SK-N-SH treated with all-trans-retinoic acid at 6 μM for 48 hours (cell line): Measurements from ENCODE around the gene BABAM2.
A peak's percentile ranks its signal among the peaks of the same experiment; 100 is the strongest.

Experiments used
- ATAC-seq: fragments of 200-7000 bp; cut with Tn5 transposase; 3 replicates; pipeline ENCODE4 v1.9.1; 2020; ENCODE audit warnings: mild to moderate bottlenecking, moderate library complexity
- ARNTL ChIP-seq: fragments of 450-650 bp; formaldehyde crosslinking; IDR thresholded peaks from 2 replicates; pipeline ENCODE4 v1.5.0; 2020; ENCODE audit warnings: low read depth, mild to moderate bottlenecking, moderate library complexity, borderline replicate concordance
- BACH2 ChIP-seq: fragments of 250-450 bp; sonication (Bioruptor Pico); IDR thresholded peaks from 2 replicates; pipeline ENCODE4 v1.9.0; 2021; ENCODE audit warnings: mild to moderate bottlenecking, borderline replicate concordance
- CSDC2 ChIP-seq: fragments of 250-450 bp; sonication (Bioruptor Pico); IDR thresholded peaks from 2 replicates; pipeline ENCODE4 v1.5.0; 2020; ENCODE audit warnings: mild to moderate bottlenecking, moderate library complexity
- ESRRG ChIP-seq: fragments of 250-450 bp; sonication (Bioruptor Pico); IDR thresholded peaks from 2 replicates; pipeline ENCODE4 v1.6.1; 2021; ENCODE audit warnings: mild to moderate bottlenecking
- GLIS3 ChIP-seq: fragments of 250-450 bp; sonication (Bioruptor Pico); IDR thresholded peaks from 2 replicates; pipeline ENCODE4 v1.5.0; 2020; ENCODE audit warnings: mild to moderate bottlenecking, moderate library complexity
- ISL1 ChIP-seq: fragments of 250-450 bp; sonication (Bioruptor Pico); IDR thresholded peaks from 2 replicates; pipeline ENCODE4 v2.1.2; 2022; ENCODE audit warnings: mild to moderate bottlenecking, moderate library complexity
- OSR1 ChIP-seq: fragments of 250-450 bp; sonication (Bioruptor Pico); IDR thresholded peaks from 2 replicates; pipeline ENCODE4 v1.8.0; 2022; ENCODE audit warnings: moderate library complexity, mild to moderate bottlenecking, inconsistent platforms
- PPARA ChIP-seq: fragments of 250-450 bp; sonication (Bioruptor Pico); IDR thresholded peaks from 2 replicates; pipeline ENCODE4 v1.5.0; 2020; ENCODE audit warnings: mild to moderate bottlenecking, borderline replicate concordance
- TCF4 ChIP-seq: fragments of 250-450 bp; sonication (Bioruptor Pico); IDR thresholded peaks from 2 replicates; pipeline ENCODE4 v1.8.0; 2021; ENCODE audit warnings: mild to moderate bottlenecking, moderate library complexity, borderline replicate concordance
- TOX ChIP-seq: fragments of 250-450 bp; sonication (Bioruptor Pico); IDR thresholded peaks from 2 replicates; pipeline ENCODE4 v1.8.0; 2021; ENCODE audit warnings: mild to moderate bottlenecking, moderate library complexity, borderline replicate concordance
- ZFP3 ChIP-seq: fragments of 250-450 bp; sonication (Bioruptor Pico); IDR thresholded peaks from 2 replicates; pipeline ENCODE4 v1.5.0; 2020; ENCODE audit warnings: mild to moderate bottlenecking, moderate library complexity
- ZNF565 ChIP-seq: fragments of 450-650 bp; formaldehyde crosslinking; conservative IDR thresholded peaks from 2 replicates; pipeline ENCODE4 v1.5.0; 2020; ENCODE audit warnings: low read depth, mild to moderate bottlenecking, moderate library complexity
- ZNF8 ChIP-seq: fragments of 450-650 bp; formaldehyde crosslinking; IDR thresholded peaks from 2 replicates; pipeline ENCODE4 v1.5.0; 2020; ENCODE audit warnings: mild to moderate bottlenecking, moderate library complexity
- TF ChIP-seq, protein P1 (sequence below): fragments of 250-450 bp; sonication (Bioruptor Pico); IDR thresholded peaks from 2 replicates; pipeline ENCODE4 v1.5.0; 2020; ENCODE audit warnings: mild to moderate bottlenecking, moderate library complexity
- TF ChIP-seq, protein P2 (sequence below): fragments of 250-450 bp; sonication (Bioruptor Pico); IDR thresholded peaks from 2 replicates; pipeline ENCODE4 v1.8.0; 2020; ENCODE audit warnings: mild to moderate bottlenecking, moderate library complexity, borderline replicate concordance
- TF ChIP-seq, protein P3 (sequence below): fragments of 250-450 bp; sonication (Bioruptor Pico); IDR thresholded peaks from 2 replicates; pipeline ENCODE4 v1.5.1; 2020; ENCODE audit warnings: low read depth, mild to moderate bottlenecking, moderate library complexity
- TF ChIP-seq, protein P4 (sequence below): fragments of 250-450 bp; sonication (Bioruptor Pico); IDR thresholded peaks from 2 replicates; pipeline ENCODE4 v1.8.0; 2021; ENCODE audit warnings: low read depth, mild to moderate bottlenecking, moderate library complexity, borderline replicate concordance

Gene BABAM2

DNA sequence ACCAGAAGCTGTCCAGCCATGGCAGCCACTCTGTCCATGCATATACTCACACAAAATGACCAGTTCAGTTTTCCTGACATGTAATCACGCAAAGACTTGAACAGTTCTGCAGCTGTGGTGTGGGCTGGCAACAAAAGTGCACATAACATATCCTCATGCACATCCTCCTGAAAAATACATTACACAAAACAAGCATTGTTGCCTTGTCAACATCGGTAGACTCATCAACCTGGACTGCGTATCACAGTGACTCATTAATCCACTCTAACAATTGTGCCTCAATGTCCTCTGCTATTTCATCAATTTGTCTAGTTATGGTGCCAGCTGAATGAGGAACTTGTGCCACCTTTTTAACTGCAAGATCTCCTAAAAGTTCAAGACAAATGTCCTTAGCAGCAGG is 19.8 kb upstream of the BABAM2 start:
- peak; percentile 34; the same call in 1 of the 3 replicates for ATAC-seq
- TF ChIP-seq ISL1 (CRISPR knock-in tag): no peak
- TF ChIP-seq CSDC2: no peak
- TF ChIP-seq ARNTL: no peak
- TF ChIP-seq, protein P1, sequence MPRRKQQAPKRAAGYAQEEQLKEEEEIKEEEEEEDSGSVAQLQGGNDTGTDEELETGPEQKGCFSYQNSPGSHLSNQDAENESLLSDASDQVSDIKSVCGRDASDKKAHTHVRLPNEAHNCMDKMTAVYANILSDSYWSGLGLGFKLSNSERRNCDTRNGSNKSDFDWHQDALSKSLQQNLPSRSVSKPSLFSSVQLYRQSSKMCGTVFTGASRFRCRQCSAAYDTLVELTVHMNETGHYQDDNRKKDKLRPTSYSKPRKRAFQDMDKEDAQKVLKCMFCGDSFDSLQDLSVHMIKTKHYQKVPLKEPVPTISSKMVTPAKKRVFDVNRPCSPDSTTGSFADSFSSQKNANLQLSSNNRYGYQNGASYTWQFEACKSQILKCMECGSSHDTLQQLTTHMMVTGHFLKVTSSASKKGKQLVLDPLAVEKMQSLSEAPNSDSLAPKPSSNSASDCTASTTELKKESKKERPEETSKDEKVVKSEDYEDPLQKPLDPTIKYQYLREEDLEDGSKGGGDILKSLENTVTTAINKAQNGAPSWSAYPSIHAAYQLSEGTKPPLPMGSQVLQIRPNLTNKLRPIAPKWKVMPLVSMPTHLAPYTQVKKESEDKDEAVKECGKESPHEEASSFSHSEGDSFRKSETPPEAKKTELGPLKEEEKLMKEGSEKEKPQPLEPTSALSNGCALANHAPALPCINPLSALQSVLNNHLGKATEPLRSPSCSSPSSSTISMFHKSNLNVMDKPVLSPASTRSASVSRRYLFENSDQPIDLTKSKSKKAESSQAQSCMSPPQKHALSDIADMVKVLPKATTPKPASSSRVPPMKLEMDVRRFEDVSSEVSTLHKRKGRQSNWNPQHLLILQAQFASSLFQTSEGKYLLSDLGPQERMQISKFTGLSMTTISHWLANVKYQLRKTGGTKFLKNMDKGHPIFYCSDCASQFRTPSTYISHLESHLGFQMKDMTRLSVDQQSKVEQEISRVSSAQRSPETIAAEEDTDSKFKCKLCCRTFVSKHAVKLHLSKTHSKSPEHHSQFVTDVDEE (CRISPR knock-in tag): no peak
- TF ChIP-seq GLIS3 (CRISPR knock-in tag): no peak
- TF ChIP-seq, protein P2, sequence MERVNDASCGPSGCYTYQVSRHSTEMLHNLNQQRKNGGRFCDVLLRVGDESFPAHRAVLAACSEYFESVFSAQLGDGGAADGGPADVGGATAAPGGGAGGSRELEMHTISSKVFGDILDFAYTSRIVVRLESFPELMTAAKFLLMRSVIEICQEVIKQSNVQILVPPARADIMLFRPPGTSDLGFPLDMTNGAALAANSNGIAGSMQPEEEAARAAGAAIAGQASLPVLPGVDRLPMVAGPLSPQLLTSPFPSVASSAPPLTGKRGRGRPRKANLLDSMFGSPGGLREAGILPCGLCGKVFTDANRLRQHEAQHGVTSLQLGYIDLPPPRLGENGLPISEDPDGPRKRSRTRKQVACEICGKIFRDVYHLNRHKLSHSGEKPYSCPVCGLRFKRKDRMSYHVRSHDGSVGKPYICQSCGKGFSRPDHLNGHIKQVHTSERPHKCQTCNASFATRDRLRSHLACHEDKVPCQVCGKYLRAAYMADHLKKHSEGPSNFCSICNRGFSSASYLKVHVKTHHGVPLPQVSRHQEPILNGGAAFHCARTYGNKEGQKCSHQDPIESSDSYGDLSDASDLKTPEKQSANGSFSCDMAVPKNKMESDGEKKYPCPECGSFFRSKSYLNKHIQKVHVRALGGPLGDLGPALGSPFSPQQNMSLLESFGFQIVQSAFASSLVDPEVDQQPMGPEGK (CRISPR knock-in tag): no peak
- TF ChIP-seq, protein P3, sequence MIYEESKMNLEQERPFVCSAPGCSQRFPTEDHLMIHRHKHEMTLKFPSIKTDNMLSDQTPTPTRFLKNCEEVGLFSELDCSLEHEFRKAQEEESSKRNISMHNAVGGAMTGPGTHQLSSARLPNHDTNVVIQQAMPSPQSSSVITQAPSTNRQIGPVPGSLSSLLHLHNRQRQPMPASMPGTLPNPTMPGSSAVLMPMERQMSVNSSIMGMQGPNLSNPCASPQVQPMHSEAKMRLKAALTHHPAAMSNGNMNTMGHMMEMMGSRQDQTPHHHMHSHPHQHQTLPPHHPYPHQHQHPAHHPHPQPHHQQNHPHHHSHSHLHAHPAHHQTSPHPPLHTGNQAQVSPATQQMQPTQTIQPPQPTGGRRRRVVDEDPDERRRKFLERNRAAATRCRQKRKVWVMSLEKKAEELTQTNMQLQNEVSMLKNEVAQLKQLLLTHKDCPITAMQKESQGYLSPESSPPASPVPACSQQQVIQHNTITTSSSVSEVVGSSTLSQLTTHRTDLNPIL: no peak
- TF ChIP-seq ZFP3 (CRISPR knock-in tag): no peak
- no peak for TF ChIP-seq PPARA (CRISPR knock-in tag)
- TF ChIP-seq BACH2 (CRISPR knock-in tag): no peak
- no peak for TF ChIP-seq TCF4 (CRISPR knock-in tag)

DNA sequence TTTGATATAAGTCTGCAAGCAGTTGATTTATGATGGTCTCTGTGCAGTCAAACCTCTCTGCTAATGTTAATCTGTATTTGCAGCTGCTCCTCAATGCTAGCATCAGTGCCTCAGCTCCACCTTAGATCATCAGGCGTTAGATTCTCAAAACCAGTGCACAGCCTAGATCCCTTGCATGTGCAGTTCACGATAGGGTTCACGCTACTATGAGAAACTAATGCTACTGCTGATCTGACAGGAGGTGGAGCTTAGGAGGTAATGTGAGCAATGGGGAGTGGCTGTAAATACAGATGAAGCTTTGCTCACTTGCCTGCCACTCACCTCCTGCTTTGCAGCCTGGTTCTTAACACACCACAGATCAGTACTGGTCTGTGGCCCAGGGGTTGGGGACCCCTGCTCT is 18.7 kb upstream of the BABAM2 start:
- TF ChIP-seq ARNTL (no peak), GLIS3 (CRISPR knock-in tag) (no peak), ESRRG (CRISPR knock-in tag) (no peak), ZNF8 (no peak), TOX (CRISPR knock-in tag) (no peak)
- TF ChIP-seq, protein P4, sequence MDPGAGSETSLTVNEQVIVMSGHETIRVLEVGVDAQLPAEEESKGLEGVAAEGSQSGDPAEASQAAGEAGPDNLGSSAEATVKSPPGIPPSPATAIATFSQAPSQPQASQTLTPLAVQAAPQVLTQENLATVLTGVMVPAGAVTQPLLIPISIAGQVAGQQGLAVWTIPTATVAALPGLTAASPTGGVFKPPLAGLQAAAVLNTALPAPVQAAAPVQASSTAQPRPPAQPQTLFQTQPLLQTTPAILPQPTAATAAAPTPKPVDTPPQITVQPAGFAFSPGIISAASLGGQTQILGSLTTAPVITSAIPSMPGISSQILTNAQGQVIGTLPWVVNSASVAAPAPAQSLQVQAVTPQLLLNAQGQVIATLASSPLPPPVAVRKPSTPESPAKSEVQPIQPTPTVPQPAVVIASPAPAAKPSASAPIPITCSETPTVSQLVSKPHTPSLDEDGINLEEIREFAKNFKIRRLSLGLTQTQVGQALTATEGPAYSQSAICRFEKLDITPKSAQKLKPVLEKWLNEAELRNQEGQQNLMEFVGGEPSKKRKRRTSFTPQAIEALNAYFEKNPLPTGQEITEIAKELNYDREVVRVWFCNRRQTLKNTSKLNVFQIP (CRISPR knock-in tag): no peak
- TF ChIP-seq, protein P1 (CRISPR knock-in tag): no peak
- TF ChIP-seq, protein P3: no peak
- no peak for ATAC-seq

DNA sequence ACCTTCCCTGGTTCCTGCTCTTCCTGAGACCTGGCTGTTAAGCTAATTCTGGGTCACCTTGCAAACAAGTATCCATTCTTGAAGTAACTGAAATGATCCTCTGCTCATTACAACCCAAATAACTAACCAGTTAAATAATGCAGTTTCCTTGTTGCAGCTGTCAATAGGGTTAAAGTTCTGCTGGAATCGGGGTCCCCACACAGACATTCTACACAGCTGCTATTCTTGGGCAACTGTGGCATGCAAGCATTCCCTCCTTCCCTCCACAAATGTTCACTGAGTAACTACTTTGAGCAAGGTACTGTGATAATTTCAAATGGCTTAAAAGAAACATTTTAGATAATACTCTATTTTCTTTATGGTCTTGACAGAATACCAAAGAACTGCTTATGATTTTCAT is 17.4 kb upstream of the BABAM2 start:
- ATAC-seq: no peak
- TF ChIP-seq CSDC2: no peak
- no peak for TF ChIP-seq OSR1
- no peak for TF ChIP-seq ZNF565
- TF ChIP-seq, all 23 proteins: peak for 0
